HEK293 (cell line): ENCODE measurements around the gene SELENBP1.

Source experiments
- ZNF510 ChIP-seq: fragments of 450-650 bp; formaldehyde crosslinking; IDR thresholded peaks from 2 replicates; pipeline ENCODE4 v1.5.1; 2018; ENCODE audit warnings: mild to moderate bottlenecking, missing genetic modification characterization, missing biosample characterization; ENCODE audit not compliant: insufficient replicate concordance
- ZNF701 ChIP-seq: fragments of 450-650 bp; formaldehyde crosslinking; IDR thresholded peaks from 2 replicates; pipeline ENCODE4 v1.5.1; 2016; ENCODE audit warnings: missing biosample characterization, missing genetic modification characterization
- TF ChIP-seq, protein P1 (sequence below): fragments of 450-650 bp; formaldehyde crosslinking; IDR thresholded peaks from 2 replicates; pipeline ENCODE4 v1.5.1; 2016; ENCODE audit warnings: missing biosample characterization, missing genetic modification characterization

- TF ChIP-seq ZNF701 (tag by site-specific recombination), result no peak
- TF ChIP-seq ZNF510 (tag by site-specific recombination), result no peak
- TF ChIP-seq, protein P1, sequence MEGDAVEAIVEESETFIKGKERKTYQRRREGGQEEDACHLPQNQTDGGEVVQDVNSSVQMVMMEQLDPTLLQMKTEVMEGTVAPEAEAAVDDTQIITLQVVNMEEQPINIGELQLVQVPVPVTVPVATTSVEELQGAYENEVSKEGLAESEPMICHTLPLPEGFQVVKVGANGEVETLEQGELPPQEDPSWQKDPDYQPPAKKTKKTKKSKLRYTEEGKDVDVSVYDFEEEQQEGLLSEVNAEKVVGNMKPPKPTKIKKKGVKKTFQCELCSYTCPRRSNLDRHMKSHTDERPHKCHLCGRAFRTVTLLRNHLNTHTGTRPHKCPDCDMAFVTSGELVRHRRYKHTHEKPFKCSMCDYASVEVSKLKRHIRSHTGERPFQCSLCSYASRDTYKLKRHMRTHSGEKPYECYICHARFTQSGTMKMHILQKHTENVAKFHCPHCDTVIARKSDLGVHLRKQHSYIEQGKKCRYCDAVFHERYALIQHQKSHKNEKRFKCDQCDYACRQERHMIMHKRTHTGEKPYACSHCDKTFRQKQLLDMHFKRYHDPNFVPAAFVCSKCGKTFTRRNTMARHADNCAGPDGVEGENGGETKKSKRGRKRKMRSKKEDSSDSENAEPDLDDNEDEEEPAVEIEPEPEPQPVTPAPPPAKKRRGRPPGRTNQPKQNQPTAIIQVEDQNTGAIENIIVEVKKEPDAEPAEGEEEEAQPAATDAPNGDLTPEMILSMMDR (tag by site-specific recombination), result no peak
Observed at GRCh38 chr1:151407304-151407703, 34.8 kb upstream of the SELENBP1 start.
